Activated gamma-delta T cell treated with Interleukin-2 at 50 U/mL for 16 hours (primary cell): ENCODE measurements around the gene BEST3.
"Not testable (repeated sequence)": the region's sequence is repeated elsewhere in the genome, so short reads cannot be mapped to it uniquely, and the experiment has no call there.

ENCODE experiments used
- DNase-seq: peaks from one replicate; pipeline ENCODE4 v3.0.0-alpha.2; 2020

BEST3 gene

DNA sequence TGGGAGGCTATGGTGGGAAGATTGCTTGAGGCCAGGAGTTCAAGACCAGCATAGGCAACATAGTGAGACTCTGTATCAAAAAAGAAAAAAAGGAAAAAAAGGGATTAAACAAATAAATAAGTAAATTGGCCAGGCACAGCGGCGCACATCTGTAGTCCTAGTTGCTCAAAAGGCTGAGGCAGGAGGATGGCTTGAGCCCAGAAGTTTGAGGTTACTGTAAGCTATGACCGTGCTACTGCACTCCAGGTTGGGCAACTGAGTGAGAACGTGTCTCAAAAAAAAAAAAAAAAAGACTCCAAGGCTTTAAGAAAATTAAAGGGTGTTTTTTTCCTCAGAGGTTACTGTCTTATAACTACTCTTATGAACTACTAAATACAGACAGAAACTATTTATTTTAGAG is 11.7 kb downstream of the BEST3 start:
- DNase-seq: no peak

DNA sequence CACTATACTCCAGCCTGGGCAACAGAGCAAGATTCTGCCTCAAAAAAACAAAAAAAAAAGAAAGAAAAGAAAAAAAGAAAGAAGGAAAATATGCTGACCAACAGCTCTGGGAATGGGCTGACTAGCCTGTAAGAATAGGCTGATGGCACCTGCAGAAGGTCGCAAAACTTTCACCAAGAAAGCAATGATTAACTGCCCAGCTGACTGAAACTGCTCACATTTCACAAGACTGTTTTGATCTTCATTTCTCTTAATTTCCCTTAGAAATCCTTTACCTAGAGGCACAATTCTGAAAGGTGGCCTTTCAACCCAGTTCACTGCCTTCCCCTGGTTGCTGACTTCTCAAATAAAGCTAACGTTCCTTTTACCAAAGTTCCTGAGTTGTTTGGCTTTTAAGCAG is 12.4 kb downstream of the BEST3 start:
- DNase-seq: no peak

DNA sequence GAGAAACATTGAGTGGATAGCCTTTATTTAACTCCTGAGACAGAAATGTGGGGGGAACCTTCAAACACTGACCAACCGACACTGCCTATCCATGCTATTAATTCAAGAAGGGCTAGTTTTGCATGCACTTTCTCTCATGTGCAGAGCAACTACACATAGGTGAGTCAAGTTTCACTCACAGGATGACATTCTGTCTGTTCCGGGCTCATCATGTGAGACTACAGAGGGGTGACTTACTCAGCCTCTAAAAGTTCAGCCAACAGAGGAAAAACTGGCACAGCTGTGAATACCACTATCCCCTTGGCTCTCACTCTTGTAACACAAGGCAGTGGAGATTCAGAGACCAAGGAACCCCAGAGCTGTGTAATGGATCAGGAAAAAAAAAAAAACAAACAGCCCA is 13.3 kb downstream of the BEST3 start:
- no peak for DNase-seq

DNA sequence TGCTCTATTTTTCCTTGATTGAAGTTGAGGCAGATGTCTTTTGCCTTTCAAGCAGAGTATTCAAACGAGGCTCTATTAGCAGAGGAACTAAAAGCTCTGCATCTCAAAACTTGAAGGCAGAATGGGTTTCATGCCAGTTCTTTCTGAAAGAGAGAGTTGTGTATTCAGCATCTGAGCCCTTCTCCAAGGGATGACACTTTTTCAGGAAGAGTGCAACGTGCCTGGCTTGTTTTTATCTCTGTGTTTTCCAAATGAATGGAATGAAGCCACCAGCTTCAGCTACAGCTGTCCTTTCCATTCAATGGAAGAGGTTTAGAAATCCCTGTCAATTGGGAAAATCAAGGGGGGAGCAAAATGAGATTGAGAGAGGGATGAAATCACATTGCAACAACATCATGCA is 14.6 kb downstream of the BEST3 start:
- no peak for DNase-seq

DNA sequence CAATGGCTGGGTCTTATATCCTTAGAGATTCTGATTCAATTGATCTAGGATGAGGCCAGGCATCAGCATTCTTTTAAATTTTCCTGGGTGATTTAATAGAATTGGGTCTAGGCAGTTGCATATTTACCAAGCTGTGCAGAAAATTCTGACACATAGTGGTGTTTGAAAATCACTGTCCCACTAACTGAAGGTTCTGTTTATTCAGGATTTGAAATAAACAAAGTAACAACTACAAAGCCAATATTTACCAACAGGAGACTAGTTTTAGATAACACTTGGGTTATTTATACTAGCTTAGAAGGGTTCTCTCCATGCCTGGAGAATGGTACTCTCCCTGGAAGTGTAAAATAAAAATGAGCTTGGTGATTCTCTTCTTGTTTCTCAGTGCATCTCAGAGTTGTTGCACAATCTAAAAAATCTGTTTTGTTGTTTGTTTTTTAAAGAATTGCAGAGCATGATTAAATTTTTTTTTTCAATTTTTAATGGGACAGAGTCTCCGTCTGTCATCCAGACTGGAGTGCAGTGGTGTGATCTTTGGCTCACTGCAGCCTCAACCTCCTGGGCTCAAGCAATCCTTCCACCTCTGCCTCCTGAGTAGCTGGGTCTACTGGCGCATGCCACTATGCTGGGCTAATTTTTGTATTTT is 16.9 kb downstream of the BEST3 start:
- no peak for DNase-seq

DNA sequence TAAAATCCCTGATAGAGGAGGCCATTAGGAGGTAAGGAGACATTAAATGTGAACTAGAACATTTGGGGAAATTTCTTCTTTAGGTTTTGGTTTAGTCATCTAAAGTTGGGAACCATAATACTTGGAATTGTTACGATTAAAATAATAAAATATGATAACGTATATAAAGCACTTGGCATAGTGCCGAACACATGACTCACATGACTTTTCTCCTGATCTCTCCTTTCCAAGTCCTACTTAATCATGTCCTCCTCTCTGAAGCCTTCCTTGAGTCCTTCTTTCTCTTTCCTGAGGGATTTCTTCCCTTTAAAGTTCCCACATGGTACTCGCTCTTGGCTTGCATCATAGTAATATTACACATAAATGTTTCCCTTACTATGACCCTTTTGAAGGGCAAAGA is 20.0 kb downstream of the BEST3 start:
- DNase-seq: no peak

DNA sequence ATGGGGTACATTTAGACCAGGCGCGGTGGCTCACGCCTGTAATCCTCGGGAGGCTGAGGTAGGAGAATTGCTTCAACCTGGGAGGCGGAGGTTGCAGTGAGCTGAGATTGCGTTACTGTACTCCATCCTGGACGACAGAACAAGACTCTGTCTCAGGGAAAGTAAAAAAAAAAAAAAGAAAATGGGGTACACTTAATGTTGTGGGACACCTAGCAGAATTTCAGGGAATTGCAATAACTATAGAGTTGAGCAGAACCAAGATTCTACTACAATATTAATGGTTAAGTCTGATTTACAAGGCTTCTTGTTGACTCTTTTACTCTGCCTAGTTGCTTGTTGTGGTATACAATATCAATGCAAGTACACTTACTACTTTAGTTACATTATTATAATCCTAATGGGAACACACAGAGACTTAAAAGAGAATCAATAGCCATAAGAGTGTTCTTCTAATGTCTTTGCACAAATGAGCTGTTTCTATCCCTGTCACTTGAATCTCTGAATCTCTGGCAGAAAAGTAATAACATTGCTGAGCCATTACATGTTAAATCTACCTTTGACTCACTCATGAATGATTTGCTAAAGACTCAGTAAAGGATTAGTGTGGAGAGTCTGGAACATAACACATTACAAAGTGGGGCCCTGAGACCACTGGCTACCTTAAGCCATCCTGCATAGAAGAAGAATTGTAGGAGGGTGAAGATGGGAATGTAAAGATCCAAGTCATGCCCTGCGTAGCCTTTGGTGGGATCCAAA is 22.7 kb downstream of the BEST3 start:
- no peak for DNase-seq

DNA sequence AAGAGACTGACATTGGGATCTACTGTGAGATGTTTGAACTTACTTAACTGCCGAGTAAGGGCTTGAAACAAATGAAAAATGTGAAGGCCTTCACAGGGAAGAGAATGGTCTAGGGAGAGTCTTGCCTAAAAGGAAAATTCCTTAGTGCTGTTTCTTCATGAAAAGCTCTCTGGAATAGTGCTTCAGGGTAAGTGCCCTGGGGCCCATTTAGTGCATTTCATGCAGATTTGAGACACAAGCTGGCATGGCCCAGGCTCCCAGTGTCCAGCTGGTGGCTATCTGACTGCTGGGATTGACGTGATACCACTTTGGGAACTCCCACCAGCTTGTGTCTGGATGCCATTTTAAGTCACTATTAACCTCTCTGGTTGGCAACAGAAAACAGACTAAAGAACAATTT is 26.9 kb downstream of the BEST3 start:
- DNase-seq: no peak

DNA sequence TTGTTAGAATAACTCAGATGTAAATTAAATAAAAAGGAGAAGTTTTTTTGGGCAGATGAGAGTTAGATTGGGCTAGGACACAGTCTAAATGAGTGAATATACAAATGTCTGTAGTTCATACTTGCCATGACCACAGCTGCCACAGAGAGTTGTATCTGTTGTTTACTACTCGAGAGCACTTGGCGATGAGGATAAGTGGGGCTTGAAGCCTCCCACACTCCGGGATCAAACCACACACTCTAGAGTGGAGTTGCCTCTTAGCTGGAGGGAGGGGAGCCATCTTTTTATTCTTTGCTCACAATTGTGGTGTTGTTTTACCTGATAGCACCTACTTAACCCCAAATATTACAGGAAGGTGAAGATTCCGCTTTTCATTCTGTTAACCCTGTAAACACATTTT is 27.5 kb downstream of the BEST3 start:
- DNase-seq: no peak

DNA sequence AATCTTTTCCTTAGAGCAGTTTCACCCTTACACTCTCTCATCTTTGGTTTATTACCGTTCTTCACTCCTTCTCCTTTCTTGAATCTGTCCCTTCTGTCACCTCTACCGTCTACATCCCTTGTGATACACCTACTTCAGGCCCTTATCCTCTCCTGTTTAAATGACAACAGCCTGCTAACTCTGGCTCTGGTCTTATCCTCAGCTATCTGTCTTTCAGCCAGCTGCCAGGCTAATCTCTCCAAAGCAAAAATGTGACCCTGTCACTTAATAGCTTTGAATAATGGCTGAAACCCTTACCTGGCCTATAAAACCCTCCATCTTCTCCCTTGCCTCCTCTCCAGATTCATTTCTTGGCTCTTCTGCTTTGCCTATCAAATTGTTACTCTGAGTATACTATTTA is 32.3 kb downstream of the BEST3 start:
- no peak for DNase-seq

DNA sequence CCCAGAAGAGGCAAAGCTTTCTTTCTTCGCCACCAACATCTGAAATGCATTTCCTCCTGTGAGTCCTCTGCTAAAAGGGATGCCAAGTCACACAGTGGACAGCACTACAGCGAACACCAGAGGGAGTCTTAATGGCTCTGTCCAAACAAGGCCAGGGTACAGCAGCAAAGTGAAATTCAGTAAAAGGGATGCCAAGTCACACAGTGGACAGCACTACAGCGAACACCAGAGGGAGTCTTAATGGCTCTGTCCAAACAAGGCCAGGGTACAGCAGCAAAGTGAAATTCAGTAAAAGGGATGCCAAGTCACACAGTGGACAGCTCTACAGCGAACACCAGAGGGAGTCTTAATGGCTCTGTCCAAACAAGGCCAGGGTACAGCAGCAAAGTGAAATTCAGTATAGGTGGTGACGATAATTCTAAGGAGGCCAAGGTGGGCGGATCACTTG is 34.1 kb downstream of the BEST3 start:
- DNase-seq: not testable (repeated sequence)

DNA sequence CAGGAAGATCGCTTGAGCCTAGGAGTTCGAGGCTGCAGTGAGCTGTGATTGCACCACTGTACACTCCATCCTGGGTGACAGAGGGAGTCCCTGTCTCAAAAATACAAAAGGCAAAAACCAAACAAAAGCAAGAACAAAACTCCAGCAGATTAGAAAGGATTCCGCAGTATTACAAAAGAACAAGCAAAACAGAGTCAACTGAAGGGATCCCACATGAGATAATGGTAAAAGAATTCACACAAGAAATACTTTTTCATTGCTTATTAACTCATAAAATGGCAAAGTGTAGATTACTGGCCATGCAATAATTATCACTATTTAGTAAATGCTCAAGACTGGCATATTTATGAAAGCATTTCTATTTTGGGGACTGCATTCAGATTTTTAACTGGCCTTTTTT is 35.4 kb downstream of the BEST3 start:
- DNase-seq: no peak

DNA sequence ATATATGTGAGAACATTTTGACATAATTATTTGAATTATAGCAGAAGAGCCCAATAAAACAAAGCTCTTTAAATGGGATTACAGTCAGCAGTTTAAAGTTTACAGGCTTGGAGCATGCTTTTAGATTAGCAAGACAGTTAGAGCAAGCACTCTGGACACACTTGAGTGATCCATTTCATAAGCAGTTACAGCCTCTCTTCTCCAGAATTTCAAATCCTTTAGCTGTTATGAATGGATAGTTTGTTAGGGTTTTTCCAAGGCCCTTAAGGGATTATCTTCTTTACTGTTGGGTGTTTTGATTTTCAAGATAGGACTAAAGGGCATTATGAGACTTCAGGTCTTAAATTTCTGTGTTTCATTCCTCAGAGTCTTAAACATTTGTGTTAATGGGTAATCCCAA is 36.3 kb downstream of the BEST3 start:
- DNase-seq: no peak

DNA sequence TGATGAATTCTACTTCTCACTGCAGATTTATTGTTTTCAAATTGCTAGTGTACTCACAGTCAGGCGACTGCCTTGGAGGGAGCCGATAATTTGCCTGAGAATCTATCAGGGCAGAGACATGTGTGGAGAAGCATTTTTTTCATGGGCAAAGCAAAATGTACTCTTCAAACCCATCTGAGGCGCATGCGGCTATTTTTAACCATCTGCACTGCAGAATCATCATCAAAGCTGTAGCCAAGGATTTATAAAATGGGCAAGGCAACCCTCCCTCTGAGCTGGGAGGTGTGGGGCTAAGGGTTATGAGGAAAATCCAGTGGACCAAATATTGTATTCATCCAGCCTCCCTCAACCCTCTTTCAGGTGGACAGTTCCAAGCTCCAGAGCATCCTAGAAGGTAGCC is 37.7 kb downstream of the BEST3 start:
- DNase-seq: no peak

DNA sequence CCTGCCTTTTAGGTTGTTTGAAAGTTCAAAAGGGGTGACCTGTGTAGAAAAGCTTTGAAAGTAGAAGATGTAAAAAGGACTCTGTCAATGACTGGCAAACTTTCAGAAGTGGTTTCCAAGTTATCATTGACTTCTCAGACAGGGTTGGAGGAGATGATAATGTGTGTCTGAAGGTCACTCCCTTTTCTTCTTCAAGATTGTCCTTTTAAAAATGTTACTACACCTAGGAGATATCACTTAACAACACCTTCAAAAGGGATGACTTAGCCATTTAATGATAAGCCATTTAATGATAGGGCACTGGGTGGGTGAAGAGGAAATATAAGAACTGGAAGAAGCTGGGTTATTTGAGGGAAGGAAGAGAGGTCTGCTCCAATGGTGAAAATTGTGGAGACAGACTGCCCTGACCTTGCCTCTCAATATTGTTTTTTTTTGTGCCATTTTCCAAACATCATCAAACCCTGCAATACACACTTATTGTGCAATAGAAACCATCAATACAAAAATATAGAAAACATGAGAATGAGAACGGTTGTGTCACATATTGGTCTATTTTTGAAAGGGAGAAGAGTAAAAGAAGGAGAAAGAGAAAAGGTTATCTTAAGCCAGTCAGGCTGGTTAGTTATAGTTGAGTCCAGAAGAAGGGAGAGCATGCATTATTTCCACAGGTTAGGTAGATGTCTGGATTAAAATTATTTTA is 38.8 kb downstream of the BEST3 start:
- no peak for DNase-seq

DNA sequence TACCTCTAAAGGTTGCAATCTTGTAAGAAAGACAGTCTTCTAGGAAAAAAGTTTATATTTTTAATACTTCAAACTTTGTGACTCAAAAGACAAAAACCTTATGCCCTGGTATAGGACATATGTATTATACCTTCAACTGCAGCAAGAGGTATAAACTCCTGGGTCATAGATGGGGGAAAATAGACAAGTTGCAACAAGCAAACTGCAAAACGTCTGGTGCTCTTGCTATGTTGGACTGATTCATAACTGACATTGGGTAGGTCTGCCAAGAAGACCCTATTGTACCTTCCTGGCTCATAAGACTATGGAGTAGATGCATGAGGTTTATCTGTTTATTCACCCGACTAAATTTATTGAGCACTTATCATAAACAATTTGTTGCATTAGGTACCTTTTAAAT is 40.9 kb downstream of the BEST3 start:
- DNase-seq: no peak

DNA sequence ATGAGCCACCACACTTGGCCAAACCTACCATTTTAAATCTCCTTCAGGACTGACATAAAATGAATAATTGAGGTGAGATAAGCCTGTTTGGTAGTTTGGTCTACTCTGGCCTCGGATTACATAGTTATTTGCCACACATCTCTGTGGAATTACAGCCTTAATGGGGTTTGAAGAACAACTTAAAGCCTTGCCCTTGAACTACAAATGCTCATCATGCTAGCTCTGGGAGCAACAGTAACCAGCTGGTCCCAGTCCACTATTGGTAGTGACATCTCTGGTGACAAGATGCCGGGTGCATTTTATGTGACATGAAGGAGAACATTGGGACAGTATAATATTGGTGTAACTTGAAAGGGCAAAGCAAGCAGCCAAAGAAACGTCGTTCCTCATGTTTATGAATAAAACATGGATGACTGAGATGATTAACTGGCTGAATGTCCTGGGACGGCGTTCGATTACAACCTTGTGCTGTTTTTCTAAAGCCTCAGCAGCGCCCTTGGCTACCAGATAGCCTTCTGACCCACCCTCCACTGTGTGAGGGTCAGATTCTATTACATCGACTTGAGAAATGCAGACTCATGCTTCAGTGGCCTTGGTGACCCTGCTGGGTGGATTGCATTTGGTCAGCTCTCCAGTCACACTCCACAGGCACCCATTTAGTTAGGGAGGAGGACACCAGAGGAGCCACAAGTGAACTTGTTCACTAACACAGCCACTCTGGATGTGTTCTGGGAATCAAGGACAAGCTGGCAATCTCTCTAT is 41.5 kb downstream of the BEST3 start:
- DNase-seq: no peak

DNA sequence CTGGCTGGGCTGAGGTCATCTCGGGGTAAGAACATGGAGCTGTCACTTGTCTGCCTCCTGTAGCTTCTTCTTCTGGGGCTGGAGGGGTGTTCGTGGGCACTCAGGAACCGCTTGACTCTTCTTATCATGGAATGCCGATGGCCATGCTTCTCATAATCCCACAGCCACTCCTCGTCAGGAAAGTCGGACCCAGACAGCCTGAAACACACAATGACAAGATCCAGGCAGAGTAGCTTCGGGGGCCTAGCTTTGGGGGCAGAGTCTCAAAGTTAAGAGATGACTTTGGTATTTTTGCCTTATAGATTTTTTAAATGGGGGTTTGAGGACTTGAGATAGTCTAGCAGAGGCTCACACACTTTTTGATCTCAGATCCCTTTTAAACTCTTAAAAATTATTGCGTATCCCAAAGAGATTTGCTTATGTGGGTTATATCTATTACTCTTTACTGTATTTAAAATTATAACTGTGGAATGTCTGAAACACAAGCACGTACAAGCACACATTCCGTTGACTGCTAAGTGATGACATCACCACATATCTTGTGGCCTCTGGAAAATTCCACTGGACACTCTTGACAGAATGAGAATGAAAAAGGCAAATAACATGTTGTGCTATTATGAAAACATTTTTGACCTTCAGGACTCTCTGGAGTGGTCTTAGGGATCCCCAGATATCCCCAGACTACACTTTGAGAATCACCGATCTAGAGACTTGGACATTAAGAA is 43.3 kb downstream of the BEST3 start:
- DNase-seq: no peak

DNA sequence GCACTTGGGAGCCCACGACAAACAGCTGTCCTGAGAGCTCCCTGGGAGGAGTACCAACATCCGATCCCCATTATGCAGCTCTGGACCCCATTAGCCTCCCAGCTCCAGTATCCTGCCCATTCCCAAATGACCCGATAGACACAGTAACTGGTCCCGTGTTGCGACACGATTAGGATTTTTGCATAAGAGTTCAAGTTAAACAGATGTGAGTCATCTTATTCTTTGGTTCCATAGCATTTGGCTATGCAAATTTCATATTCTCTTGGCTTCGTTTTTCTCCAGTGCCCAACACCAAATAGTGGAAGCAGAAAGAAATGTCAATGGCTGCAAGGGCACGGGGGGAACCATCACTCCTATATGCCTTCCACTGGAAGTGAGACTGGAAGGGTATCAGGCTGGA is 45.4 kb downstream of the BEST3 start:
- DNase-seq: no peak

DNA sequence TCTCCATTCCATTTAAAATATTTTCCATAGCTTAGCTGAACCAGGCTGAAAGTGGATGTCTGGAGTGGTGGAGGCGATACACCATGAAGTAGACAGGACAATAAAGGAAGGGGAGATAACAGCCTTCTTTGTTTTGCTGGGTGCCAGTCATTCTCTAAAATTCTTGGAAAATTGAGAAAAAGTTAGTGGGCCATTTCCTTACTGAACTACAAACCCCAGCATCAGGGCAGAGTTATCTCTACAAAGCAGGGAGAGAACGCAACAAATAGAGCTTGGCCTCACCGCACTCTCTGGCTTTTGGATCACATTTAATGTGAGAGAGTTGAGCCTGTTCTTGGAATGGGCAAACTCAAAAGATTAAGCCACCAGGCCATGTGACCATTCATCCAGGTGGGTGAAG is 47.2 kb downstream of the BEST3 start:
- no peak for DNase-seq

DNA sequence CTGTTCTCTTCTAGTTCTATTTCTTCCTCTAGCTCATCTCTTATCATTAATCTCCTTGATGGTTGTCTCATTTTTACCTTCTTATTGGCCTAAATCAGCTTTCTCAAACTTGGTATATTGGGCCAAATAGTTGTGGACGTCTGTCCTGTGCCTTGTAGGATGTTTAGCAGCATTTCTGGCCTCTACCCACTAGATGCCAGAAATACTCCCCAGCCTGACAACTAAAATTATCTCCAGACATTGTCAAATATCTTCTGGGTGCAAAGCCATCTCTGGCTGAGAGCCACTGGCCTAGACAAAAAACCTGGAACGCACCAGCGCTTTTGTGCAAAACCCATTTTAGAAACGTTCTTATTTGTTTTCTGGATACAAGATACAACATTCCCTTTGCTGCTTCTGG is 49.6 kb downstream of the BEST3 start:
- no peak for DNase-seq

DNA sequence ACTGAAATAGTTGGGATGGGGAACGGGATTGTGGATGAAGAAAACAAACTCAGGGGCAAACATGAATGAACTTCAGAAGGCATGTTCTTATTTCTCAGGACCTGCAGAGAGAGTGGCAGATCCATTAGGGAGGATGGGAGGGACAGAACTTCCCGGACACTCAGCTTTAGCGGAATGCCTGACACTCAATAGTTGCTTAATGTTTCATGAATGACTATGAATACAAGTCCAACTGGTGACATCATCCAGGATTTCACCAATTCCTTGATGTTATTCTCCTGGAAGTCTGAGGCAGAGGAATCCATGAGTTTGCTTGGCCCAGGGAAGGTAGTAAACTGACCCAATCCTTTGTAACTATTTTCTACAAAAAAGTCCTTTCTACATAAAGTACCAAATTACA is 50.6 kb downstream of the BEST3 start:
- DNase-seq: no peak

DNA sequence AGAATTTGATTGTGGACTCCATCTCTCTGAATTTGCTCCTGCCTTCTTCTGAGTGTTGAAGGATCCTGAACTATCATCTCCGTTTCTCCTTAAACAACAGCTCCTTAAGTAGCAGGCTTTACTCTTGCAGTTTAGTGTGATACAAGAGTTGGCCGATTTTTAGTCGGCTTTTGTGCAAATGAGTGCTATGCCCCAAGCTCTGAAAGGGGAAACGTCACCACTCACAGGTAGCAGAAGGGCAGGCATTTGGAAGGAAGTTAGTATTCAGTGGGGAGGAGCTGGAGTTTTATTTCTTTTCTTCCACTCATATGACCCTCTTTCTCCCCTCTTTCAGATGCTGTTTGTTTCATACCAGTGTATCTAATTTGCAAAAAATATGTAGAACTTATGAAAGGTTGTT is 51.9 kb downstream of the BEST3 start:
- no peak for DNase-seq
